Vagina (tissue), 2 donors: Measurements from ENCODE around the gene LRRC4B.

ENCODE experiments used
- POLR2A ChIP-seq, 2 donors: fragments of 450-650 bp; IDR thresholded peaks; one replicate each; pipeline ENCODE4 v1.6.1; 2017; ENCODE audit warnings: antibody characterized with exemption in 2 of 2, mild to moderate bottlenecking in 2 of 2, moderate library complexity in 2 of 2
- POLR2AphosphoS5 ChIP-seq, 2 donors: sonication (generic); formaldehyde crosslinking; IDR thresholded peaks; one replicate each; pipeline ENCODE4 v1.9.0; 2017; ENCODE audit warnings: antibody characterized with exemption in 2 of 2, mild to moderate bottlenecking in 2 of 2, low read depth in 1 of 2; ENCODE audit not compliant: insufficient read depth in 1 of 2
- TF ChIP-seq, protein P1 (sequence below), 3 experiments: fragments of 450-650 bp in 2 of 3; fragments of 200-600 bp in 1 of 3; sonication (generic) in 1 of 3; IDR thresholded peaks; one replicate each; pipeline ENCODE4 v1.5.1; 2017 to 2019; ENCODE audit warnings: antibody characterized with exemption in 3 of 3, mild to moderate bottlenecking in 2 of 3, moderate library complexity in 2 of 3

DNA sequence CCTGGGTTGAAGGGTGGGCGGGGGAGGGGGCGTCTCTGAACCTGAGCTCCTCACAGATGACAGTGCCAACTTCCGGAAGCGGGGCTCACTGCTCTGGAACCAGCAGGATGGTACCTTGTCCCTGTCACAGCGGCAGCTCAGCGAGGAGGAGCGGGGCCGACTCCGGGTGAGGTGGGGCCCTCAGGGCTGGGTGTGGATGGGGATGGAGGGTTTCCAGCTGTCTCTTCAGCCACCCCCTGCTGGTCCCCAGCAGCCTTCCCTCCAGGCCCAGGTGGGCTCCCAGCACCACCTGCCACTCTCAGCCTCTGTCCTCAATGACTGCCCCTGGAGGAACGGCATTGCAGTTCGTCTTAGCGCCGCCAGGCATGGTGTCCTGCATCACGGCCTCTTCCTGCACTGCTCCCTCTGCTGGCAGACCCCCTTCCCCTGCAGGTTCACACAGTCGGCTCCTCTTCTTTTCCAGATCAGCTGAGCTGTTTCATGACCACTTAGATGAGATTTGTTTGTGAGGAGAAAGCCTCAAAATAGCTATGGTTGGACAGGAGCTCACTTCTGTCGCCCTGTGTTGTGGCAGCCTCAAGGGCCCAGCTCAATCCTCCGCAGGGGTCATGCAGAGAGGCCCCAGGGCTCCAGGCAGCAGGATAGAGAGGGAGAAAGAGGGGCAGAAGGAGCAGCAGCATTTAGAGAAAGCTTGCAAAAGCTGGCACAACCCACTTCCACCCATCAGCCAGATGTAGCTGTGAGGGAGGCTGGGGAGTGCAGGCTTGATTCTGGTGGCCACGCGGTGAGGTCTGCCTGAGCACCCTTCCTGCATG, 89.1 kb downstream of the LRRC4B start:
- TF ChIP-seq, protein P1, sequence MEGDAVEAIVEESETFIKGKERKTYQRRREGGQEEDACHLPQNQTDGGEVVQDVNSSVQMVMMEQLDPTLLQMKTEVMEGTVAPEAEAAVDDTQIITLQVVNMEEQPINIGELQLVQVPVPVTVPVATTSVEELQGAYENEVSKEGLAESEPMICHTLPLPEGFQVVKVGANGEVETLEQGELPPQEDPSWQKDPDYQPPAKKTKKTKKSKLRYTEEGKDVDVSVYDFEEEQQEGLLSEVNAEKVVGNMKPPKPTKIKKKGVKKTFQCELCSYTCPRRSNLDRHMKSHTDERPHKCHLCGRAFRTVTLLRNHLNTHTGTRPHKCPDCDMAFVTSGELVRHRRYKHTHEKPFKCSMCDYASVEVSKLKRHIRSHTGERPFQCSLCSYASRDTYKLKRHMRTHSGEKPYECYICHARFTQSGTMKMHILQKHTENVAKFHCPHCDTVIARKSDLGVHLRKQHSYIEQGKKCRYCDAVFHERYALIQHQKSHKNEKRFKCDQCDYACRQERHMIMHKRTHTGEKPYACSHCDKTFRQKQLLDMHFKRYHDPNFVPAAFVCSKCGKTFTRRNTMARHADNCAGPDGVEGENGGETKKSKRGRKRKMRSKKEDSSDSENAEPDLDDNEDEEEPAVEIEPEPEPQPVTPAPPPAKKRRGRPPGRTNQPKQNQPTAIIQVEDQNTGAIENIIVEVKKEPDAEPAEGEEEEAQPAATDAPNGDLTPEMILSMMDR (IDR thresholded peaks at IDR 0.05), result peak in 1 of 3 experiments; percentile 7
- no peak for TF ChIP-seq POLR2A (IDR thresholded peaks at IDR 0.05)
- TF ChIP-seq POLR2AphosphoS5 (IDR thresholded peaks at IDR 0.05; ENCODE audit: insufficient read depth in 1 of 2, low read depth in 1 of 2), result no peak
